NT2/D1 (cell line): ENCODE data around the gene NAALADL2.

Experiments
- DNase-seq: peaks from one replicate; pipeline ENCODE4 v3.0.0-alpha.2; 2011; ENCODE audit warnings: low read depth, low spot score
- H3K27me3 ChIP-seq: 2 replicates; pipeline ENCODE4 v1.6.0; 2011; ENCODE audit warnings: mild to moderate bottlenecking; ENCODE audit not compliant: insufficient read length, insufficient read depth
- H3K36me3 ChIP-seq: 2 replicates; pipeline ENCODE4 v1.6.1; 2011; ENCODE audit warnings: mild to moderate bottlenecking, low read length, mixed read lengths; ENCODE audit not compliant: insufficient read depth, insufficient read length
- H3K4me1 ChIP-seq: 2 replicates; pipeline ENCODE4 v1.5.1; 2011; ENCODE audit not compliant: insufficient read depth, insufficient read length
- H3K4me3 ChIP-seq: 2 replicates; pipeline ENCODE4 v1.5.1; 2011; ENCODE audit warnings: low read depth; ENCODE audit not compliant: insufficient read length
- H3K9ac ChIP-seq: 2 replicates; pipeline ENCODE4 v1.6.0; 2011; ENCODE audit warnings: low read depth; ENCODE audit not compliant: insufficient read length
- H3K9me3 ChIP-seq: 2 replicates; pipeline ENCODE4 v1.5.1; 2011; ENCODE audit warnings: mild to moderate bottlenecking, low read length; ENCODE audit not compliant: insufficient read depth
- SUZ12 ChIP-seq: IDR thresholded peaks from 2 replicates; pipeline ENCODE4 v1.6.1; 2011; ENCODE audit not compliant: insufficient read length, insufficient read depth; ENCODE audit errors: extremely low read depth
- YY1 ChIP-seq: IDR thresholded peaks from 2 replicates; pipeline ENCODE4 v1.6.1; 2011; ENCODE audit not compliant: insufficient read length, insufficient read depth
- ZNF274 ChIP-seq: IDR thresholded peaks from 2 replicates; pipeline ENCODE4 v1.6.1; 2011; ENCODE audit warnings: mild to moderate bottlenecking, low read depth, low read length

NAALADL2 gene

GRCh38 chr3:175337631-175338030 is 478.5 kb downstream of the NAALADL2 start:
- no peak for DNase-seq
- Histone ChIP-seq H3K9ac (no peak overlapping the region), H3K27me3 (no peaks in the 10 kb centered on the region), H3K9me3 (no peaks in the 10 kb centered on the region), H3K4me1 (no peaks in the 10 kb centered on the region), H3K36me3 (no peaks in the 10 kb centered on the region), H3K4me3 (no peak overlapping the region)
- no peak for TF ChIP-seq YY1
- no peak for TF ChIP-seq SUZ12
- no peak for TF ChIP-seq ZNF274

GRCh38 chr3:175338775-175339535 is 479.8 kb downstream of the NAALADL2 start:
- Histone ChIP-seq H3K4me3 (no peak overlapping the region), H3K27me3 (no peaks in the 10 kb centered on the region), H3K36me3 (no peaks in the 10 kb centered on the region), H3K4me1 (no peaks in the 10 kb centered on the region), H3K9me3 (no peaks in the 10 kb centered on the region), H3K9ac (no peak overlapping the region)
- TF ChIP-seq ZNF274 (no peak), SUZ12 (no peak), YY1 (no peak)
- no peak for DNase-seq

GRCh38 chr3:175340338-175341015 is 481.3 kb downstream of the NAALADL2 start:
- Histone ChIP-seq H3K9me3 (no peaks in the 10 kb centered on the region), H3K4me1 (no peaks in the 10 kb centered on the region), H3K27me3 (no peaks in the 10 kb centered on the region), H3K4me3 (no peak overlapping the region), H3K9ac (no peak overlapping the region), H3K36me3 (no peaks in the 10 kb centered on the region)
- no peak for TF ChIP-seq YY1
- TF ChIP-seq ZNF274: no peak
- no peak for TF ChIP-seq SUZ12
- DNase-seq: no peak

GRCh38 chr3:175342196-175342595 is 483.1 kb downstream of the NAALADL2 start:
- no peak for DNase-seq
- H3K9me3 ChIP-seq: no peaks in the 10 kb centered on the region
- no peaks in the 10 kb centered on the region for H3K27me3 ChIP-seq
- H3K36me3 ChIP-seq: no peaks in the 10 kb centered on the region
- H3K4me3 ChIP-seq: no peak overlapping the region
- H3K4me1 ChIP-seq: no peaks in the 10 kb centered on the region
- TF ChIP-seq SUZ12: no peak
- no peak for TF ChIP-seq YY1
- no peak for TF ChIP-seq ZNF274
- H3K9ac ChIP-seq: no peak overlapping the region

GRCh38 chr3:175343946-175344345 is 484.8 kb downstream of the NAALADL2 start:
- H3K9ac ChIP-seq: no peak overlapping the region
- H3K4me1 ChIP-seq: no peaks in the 10 kb centered on the region
- no peaks in the 10 kb centered on the region for H3K36me3 ChIP-seq
- no peak overlapping the region for H3K4me3 ChIP-seq
- H3K27me3 ChIP-seq: no peaks in the 10 kb centered on the region
- TF ChIP-seq SUZ12: no peak
- TF ChIP-seq YY1: no peak
- TF ChIP-seq ZNF274: no peak
- no peaks in the 10 kb centered on the region for H3K9me3 ChIP-seq
- no peak for DNase-seq

GRCh38 chr3:175346573-175347356 is 487.6 kb downstream of the NAALADL2 start:
- no peak for DNase-seq
- H3K9ac ChIP-seq: no peak overlapping the region
- H3K27me3 ChIP-seq: no peaks in the 10 kb centered on the region
- H3K36me3 ChIP-seq: no peaks in the 10 kb centered on the region
- H3K4me3 ChIP-seq: no peak overlapping the region
- no peaks in the 10 kb centered on the region for H3K4me1 ChIP-seq
- no peaks in the 10 kb centered on the region for H3K9me3 ChIP-seq
- TF ChIP-seq ZNF274 (no peak), SUZ12 (no peak), YY1 (no peak)

- no peaks in the 10 kb centered on the region for H3K9me3 ChIP-seq
- no peaks in the 10 kb centered on the region for H3K27me3 ChIP-seq
- no peak overlapping the region for H3K4me3 ChIP-seq
- no peak for TF ChIP-seq YY1
- TF ChIP-seq ZNF274: no peak
- no peak for TF ChIP-seq SUZ12
- no peak for DNase-seq
- no peak overlapping the region for H3K9ac ChIP-seq
- no peaks in the 10 kb centered on the region for H3K36me3 ChIP-seq
- H3K4me1 ChIP-seq: no peaks in the 10 kb centered on the region
Measured at GRCh38 chr3:175349168-175349567, 490.0 kb downstream of the NAALADL2 start.
